Stimulated activated memory B cell treated with anti-CD40 and anti-IgM and Interleukin-4, amounts not matched to agents 10 μg/mL and 1 μg/mL and 100 μg/mL, for 72 hours (primary cell): ENCODE data around the gene LOC128125822.
A peak's percentile ranks its signal among the peaks of the same experiment; 100 is the strongest.
"Not testable (repeated sequence)": the region's sequence is repeated elsewhere in the genome, so short reads cannot be mapped to it uniquely, and the experiment has no call there.

ENCODE experiments used
- ATAC-seq: fragments of 150-1000 bp; cut with Tn5 transposase; 2 replicates; pipeline ENCODE4 v1.10.0; 2021
- H3K27ac Mint-ChIP-seq: one replicate; pipeline ENCODE4 v1.8.0; 2022; ENCODE audit warnings: mild to moderate bottlenecking, mixed read lengths
- H3K27me3 Mint-ChIP-seq: one replicate; pipeline ENCODE4 v1.8.0; 2022; ENCODE audit warnings: mixed read lengths
- H3K36me3 Mint-ChIP-seq: one replicate; pipeline ENCODE4 v1.8.0; 2022; ENCODE audit warnings: mixed read lengths
- H3K4me1 Mint-ChIP-seq: one replicate; pipeline ENCODE4 v1.8.0; 2022; ENCODE audit warnings: mixed read lengths
- H3K4me3 Mint-ChIP-seq: one replicate; pipeline ENCODE4 v1.8.0; 2022; ENCODE audit warnings: mild to moderate bottlenecking, moderate library complexity, mixed read lengths
- H3K9me3 Mint-ChIP-seq: one replicate; pipeline ENCODE4 v1.8.0; 2022; ENCODE audit warnings: mixed read lengths

Gene LOC128125822

DNA sequence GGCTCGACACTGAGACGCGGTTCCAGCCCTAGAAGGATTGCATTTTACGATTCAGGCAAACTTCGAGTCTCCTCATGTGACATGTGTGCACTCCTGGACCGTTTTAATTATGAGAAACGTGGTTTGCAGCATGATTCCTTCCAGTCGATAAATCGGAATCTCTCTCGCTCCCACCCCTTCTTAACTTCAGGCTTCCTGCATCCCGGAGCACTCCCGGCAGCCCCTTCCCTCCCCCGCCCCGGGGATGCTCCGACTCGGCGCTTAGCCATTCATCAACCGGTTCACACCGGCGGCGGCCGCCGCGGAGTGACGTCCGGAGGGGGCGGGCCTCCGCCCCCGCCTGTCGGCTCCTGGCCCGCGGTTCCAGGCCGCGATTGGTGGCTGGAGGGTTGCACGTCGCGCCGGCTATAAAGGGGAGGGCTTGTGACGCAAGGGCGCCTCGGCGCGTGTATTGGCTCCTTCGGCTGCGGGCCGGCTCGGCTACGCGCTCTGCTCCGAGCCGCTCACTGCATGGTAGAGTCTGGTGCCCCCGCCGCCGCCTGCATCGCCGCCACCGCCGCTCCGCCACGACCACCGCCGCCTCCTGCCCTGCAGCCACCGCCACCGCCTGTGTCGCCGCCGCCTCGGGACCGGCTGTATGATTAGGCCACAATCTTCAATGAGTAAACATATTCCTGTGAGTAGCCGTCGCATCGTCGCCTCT lies at the start of gene LOC128125822, which contains the start of gene PTP4A1:
TSS of gene LOC128125822 (plus strand) at position 437 of the 703 bp plus-strand sequence.
TSS of gene PTP4A1 (plus strand) at position 437 of the 703 bp plus-strand sequence. CDS start 4,401 bp downstream, outside the sequence.
- ATAC-seq: peak; percentile 97
- Mint-ChIP-seq H3K36me3 (peaks cover 9% of the 10 kb centered on the region), H3K27ac (peak within 1 kb of the TSS; percentile 98)

GRCh38 chr6:63522911-63523287 lies 49.4 kb upstream of the LOC128125822 start:
- not testable (repeated sequence) for H3K27ac Mint-ChIP-seq, H3K9me3 Mint-ChIP-seq, H3K27me3 Mint-ChIP-seq, ATAC-seq, H3K4me3 Mint-ChIP-seq, H3K36me3 Mint-ChIP-seq
- peaks cover 16% of the 10 kb centered on the region for H3K4me1 Mint-ChIP-seq

More for the DNA sequence above, at the start of gene LOC128125822, which contains the start of gene PTP4A1:
- Mint-ChIP-seq H3K4me1 (peaks cover 25% of the 10 kb centered on the region), H3K9me3 (no peaks in the 10 kb centered on the region), H3K27me3 (no peaks in the 10 kb centered on the region), H3K4me3 (peak within 1 kb of the TSS; percentile 91)

DNA sequence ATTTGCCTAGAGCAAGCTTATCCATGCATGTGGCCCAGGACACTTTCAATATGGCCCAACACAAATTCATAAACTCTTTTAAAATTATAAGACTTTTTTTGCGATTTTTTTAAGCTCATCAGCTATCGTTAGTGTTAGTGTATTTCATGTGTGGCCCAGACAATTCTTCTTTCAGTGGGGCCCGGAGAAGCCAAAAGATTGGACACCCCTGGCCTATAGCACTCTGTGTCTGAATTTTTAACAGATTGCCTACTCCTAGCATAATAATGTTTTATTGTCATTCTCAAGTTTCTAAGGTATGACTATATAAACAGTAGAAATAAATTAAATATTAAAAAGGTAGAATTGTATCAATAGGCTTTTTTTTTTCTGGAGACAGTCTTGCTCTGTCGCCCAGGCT lies 48.6 kb upstream of the LOC128125822 start:
- no peak overlapping the region for H3K27ac Mint-ChIP-seq
- no peaks in the 10 kb centered on the region for H3K36me3 Mint-ChIP-seq
- no peaks in the 10 kb centered on the region for H3K27me3 Mint-ChIP-seq
- no peak overlapping the region for H3K4me3 Mint-ChIP-seq
- no peaks in the 10 kb centered on the region for H3K9me3 Mint-ChIP-seq
- ATAC-seq: no peak
- peaks cover 16% of the 10 kb centered on the region for H3K4me1 Mint-ChIP-seq

GRCh38 chr6:63525186-63525878 lies 46.9 kb upstream of the LOC128125822 start:
- H3K36me3 Mint-ChIP-seq: no peaks in the 10 kb centered on the region
- no peak overlapping the region for H3K27ac Mint-ChIP-seq
- no peak for ATAC-seq
- H3K4me3 Mint-ChIP-seq: no peak overlapping the region
- no peaks in the 10 kb centered on the region for H3K27me3 Mint-ChIP-seq
- H3K4me1 Mint-ChIP-seq: no peaks in the 10 kb centered on the region
- no peaks in the 10 kb centered on the region for H3K9me3 Mint-ChIP-seq

GRCh38 chr6:63526931-63527330 lies 45.3 kb upstream of the LOC128125822 start:
- Mint-ChIP-seq H3K4me3 (no peak overlapping the region), H3K4me1 (no peaks in the 10 kb centered on the region), H3K9me3 (no peaks in the 10 kb centered on the region), H3K27me3 (no peaks in the 10 kb centered on the region), H3K36me3 (no peaks in the 10 kb centered on the region), H3K27ac (no peak overlapping the region)
- ATAC-seq: no peak

- no peaks in the 10 kb centered on the region for H3K36me3 Mint-ChIP-seq
- ATAC-seq: no peak
- no peaks in the 10 kb centered on the region for H3K27me3 Mint-ChIP-seq
- no peaks in the 10 kb centered on the region for H3K9me3 Mint-ChIP-seq
- H3K4me3 Mint-ChIP-seq: no peak overlapping the region
- no peaks in the 10 kb centered on the region for H3K4me1 Mint-ChIP-seq
- no peak overlapping the region for H3K27ac Mint-ChIP-seq
Measured at GRCh38 chr6:63527658-63528514, 44.4 kb upstream of the LOC128125822 start.

DNA sequence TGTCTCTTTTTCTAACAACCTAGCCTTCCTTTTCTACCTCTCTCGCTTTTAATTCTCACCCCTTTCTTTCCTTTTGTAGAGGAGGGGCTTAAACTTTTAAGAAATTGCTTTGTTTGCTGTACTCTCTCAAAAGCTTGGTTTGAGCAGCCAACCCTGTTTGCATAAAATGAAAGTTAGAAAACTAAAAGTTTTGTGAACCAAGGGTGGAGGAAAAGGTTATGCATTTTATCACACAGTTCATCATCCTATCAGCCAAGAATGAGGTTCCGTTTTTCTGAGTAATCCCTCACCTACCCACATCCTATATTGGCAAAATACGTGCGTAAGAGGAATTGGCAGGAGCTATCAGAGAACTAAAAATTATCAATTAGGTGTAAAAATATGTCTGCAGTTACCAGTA lies 42.8 kb upstream of the LOC128125822 start:
- H3K9me3 Mint-ChIP-seq: no peaks in the 10 kb centered on the region
- H3K4me1 Mint-ChIP-seq: no peaks in the 10 kb centered on the region
- no peak overlapping the region for H3K4me3 Mint-ChIP-seq
- H3K36me3 Mint-ChIP-seq: no peaks in the 10 kb centered on the region
- no peaks in the 10 kb centered on the region for H3K27me3 Mint-ChIP-seq
- ATAC-seq: no peak
- H3K27ac Mint-ChIP-seq: no peak overlapping the region

DNA sequence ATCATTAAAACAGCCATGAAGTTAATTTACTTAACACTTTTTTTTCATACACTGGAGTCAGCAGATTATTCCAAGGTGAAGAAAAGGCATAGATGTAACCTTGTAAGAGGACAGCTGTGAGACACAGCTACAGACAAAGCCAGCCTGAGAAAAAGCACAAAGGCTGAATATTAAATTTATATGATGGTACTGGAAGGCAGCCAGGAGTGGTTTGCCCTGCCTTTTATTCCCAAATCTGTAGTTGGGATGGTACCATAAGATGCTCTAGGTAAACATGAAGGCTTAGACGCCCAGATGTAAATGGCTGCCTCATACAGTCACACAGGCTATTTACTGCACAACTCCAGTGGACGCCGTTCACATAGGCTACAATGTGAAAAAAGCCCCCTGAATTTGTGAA lies 42.1 kb upstream of the LOC128125822 start:
- Mint-ChIP-seq H3K27ac (no peak overlapping the region), H3K9me3 (no peaks in the 10 kb centered on the region), H3K36me3 (no peaks in the 10 kb centered on the region), H3K27me3 (no peaks in the 10 kb centered on the region), H3K4me1 (no peaks in the 10 kb centered on the region), H3K4me3 (no peak overlapping the region)
- no peak for ATAC-seq

- H3K27me3 Mint-ChIP-seq: no peaks in the 10 kb centered on the region
- H3K36me3 Mint-ChIP-seq: no peaks in the 10 kb centered on the region
- no peaks in the 10 kb centered on the region for H3K9me3 Mint-ChIP-seq
- no peak overlapping the region for H3K4me3 Mint-ChIP-seq
- H3K4me1 Mint-ChIP-seq: no peaks in the 10 kb centered on the region
- no peak overlapping the region for H3K27ac Mint-ChIP-seq
- ATAC-seq: no peak
Measured at GRCh38 chr6:63530991-63531390, 41.3 kb upstream of the LOC128125822 start.

DNA sequence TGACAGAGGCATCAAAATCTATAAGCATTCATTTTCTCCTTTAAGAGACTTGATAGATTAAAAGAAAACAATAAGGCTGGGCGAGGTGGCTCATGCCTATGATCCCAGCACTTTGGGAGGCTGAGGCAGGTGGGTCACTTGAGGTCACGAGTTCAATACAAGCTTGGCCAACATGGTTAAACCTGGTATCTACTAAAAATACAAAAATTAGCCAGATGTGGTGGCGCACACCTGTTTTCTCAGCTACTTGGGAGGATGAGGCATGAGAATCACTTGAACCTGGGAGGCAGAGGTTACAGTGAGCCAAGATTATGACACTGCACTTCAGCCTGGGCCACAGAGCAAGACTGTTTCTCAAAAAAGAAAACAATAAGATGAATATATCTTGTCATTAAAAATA lies 39.3 kb upstream of the LOC128125822 start:
- no peaks in the 10 kb centered on the region for H3K9me3 Mint-ChIP-seq
- peaks cover 12% of the 10 kb centered on the region for H3K4me1 Mint-ChIP-seq
- H3K36me3 Mint-ChIP-seq: no peaks in the 10 kb centered on the region
- H3K27ac Mint-ChIP-seq: no peak overlapping the region
- H3K27me3 Mint-ChIP-seq: no peaks in the 10 kb centered on the region
- H3K4me3 Mint-ChIP-seq: no peak overlapping the region
- ATAC-seq: no peak

DNA sequence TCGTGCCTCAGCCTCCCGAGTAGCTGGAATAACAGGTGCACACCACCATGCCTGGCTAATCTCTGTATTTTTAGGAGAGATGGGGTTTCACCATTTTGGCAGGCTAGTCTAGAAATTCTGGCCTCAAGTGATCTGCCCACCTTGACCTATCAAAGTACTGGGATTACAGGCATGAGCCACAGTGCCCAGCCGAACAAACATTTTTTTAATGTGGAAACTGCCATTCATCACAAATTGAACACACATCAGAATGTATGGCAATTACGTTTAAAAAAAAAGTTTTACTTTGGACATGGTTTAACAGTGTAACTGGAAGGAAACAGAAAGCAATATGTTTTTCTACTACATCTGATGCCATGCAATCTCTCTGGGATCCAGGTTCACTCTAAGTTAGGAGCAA lies 38.3 kb upstream of the LOC128125822 start:
- Mint-ChIP-seq H3K4me1 (peaks cover 12% of the 10 kb centered on the region), H3K4me3 (no peak overlapping the region), H3K9me3 (no peaks in the 10 kb centered on the region), H3K27ac (no peak overlapping the region), H3K36me3 (no peaks in the 10 kb centered on the region), H3K27me3 (no peaks in the 10 kb centered on the region)
- ATAC-seq: no peak

DNA sequence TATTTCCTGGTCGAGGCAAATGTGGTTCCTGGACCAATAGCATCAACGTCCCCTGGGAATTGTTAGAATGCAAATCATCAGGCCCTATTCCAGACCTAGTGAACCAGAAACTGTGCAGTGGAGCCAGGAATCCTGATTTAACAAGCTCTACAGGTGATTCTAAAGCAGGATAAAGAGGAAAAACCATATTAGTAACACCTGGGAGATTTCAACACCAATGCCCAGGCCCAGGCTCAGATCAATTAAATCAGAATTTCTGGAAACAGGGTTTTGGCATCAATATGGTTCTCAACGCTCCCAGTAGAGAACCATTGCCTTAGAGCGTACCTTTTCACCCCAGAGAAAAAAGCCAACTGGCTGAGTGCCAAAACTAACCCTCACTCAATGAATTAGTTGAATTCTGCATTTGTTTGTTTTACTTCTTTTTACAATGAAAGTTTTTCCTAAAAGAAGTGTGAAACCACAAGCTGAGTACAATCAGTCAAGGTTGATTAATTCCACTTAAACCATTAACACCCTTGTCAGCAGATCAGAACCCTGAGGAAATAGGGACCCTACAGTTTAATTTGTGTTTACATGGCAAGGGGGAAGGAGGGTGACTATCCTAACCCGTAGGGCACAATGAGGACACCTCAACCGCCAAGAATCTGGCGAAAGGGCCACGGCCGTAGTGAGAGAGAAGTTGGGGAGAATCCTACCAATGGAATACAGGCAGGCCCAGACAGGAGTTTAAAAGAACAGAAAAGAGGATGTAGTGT lies 34.9 kb upstream of the LOC128125822 start:
- Mint-ChIP-seq H3K4me3 (no peak overlapping the region), H3K27ac (no peak overlapping the region), H3K9me3 (peaks cover under 1% of the 10 kb centered on the region), H3K36me3 (no peaks in the 10 kb centered on the region), H3K4me1 (peaks cover 12% of the 10 kb centered on the region), H3K27me3 (peaks cover 20% of the 10 kb centered on the region)
- ATAC-seq: no peak

DNA sequence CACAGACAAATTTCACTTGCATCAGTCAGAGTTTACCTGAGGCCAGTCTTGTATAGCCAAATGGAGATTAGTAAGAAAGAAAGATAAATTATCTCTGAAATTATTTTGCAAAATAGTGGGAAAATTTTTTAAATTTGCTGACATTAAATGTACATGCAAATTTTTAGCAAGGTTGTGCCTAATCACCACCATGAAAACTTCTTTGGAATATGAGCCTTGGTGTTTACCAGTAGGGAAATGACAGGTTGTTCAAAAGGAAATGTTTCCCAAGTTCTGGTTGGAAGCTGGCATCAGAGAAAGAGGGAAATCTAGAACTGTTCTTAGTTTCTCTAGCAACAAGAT lies 34.4 kb upstream of the LOC128125822 start:
- Mint-ChIP-seq H3K4me1 (peaks cover 12% of the 10 kb centered on the region), H3K36me3 (no peaks in the 10 kb centered on the region), H3K27me3 (peaks cover 26% of the 10 kb centered on the region), H3K4me3 (no peak overlapping the region), H3K27ac (no peak overlapping the region), H3K9me3 (peaks cover 4% of the 10 kb centered on the region)
- ATAC-seq: no peak

- Mint-ChIP-seq H3K4me1 (peaks cover 12% of the 10 kb centered on the region), H3K36me3 (no peaks in the 10 kb centered on the region), H3K9me3 (peaks cover 4% of the 10 kb centered on the region), H3K27ac (no peak overlapping the region), H3K27me3 (peaks cover 27% of the 10 kb centered on the region), H3K4me3 (no peak overlapping the region)
- ATAC-seq: no peak
Measured at GRCh38 chr6:63538550-63538949, 33.7 kb upstream of the LOC128125822 start.

GRCh38 chr6:63543001-63543400 lies 29.3 kb upstream of the LOC128125822 start:
- H3K27ac Mint-ChIP-seq: no peak overlapping the region
- no peak for ATAC-seq
- H3K36me3 Mint-ChIP-seq: no peaks in the 10 kb centered on the region
- H3K27me3 Mint-ChIP-seq: peaks cover 27% of the 10 kb centered on the region
- H3K4me1 Mint-ChIP-seq: no peaks in the 10 kb centered on the region
- peaks cover 4% of the 10 kb centered on the region for H3K9me3 Mint-ChIP-seq
- no peak overlapping the region for H3K4me3 Mint-ChIP-seq
